MM.1S (cell line): ENCODE results near the gene FUZ.

Experiments
- CTCF ChIP-seq: fragments of 300-600 bp; sonication (generic); IDR thresholded peaks from 2 replicates; pipeline ENCODE4 v1.5.1; 2016; ENCODE audit warnings: antibody characterized with exemption, low read length, mixed read lengths
- EZH2 ChIP-seq: fragments of 300-600 bp; sonication (generic); optimal IDR thresholded peaks from 2 replicates; pipeline ENCODE3; 2017; ENCODE audit warnings: low read depth, mild to moderate bottlenecking, antibody characterized with exemption, low read length, mixed read lengths
- EZH2phosphoT487 ChIP-seq: fragments of 300-600 bp; sonication (generic); IDR thresholded peaks from 2 replicates; pipeline ENCODE4 v1.6.1; 2018; ENCODE audit warnings: antibody characterized with exemption, low read length

- TF ChIP-seq EZH2phosphoT487, result no peak
- TF ChIP-seq CTCF, result no peak
- no peak for TF ChIP-seq EZH2
Measured at GRCh38 chr19:49823472-49823871, 10.4 kb upstream of the FUZ start.
